ENCODE results near the gene CD34. TPM values are rescaled to one million over a fixed set of nuclear protein-coding genes. Genes with fewer than 3 reads are reported as not detected.

CD34 gene
- 0.82 and 0.90 TPM in 2 replicates for total RNA-seq (ENCODE audit: low replicate concordance)

DNA sequence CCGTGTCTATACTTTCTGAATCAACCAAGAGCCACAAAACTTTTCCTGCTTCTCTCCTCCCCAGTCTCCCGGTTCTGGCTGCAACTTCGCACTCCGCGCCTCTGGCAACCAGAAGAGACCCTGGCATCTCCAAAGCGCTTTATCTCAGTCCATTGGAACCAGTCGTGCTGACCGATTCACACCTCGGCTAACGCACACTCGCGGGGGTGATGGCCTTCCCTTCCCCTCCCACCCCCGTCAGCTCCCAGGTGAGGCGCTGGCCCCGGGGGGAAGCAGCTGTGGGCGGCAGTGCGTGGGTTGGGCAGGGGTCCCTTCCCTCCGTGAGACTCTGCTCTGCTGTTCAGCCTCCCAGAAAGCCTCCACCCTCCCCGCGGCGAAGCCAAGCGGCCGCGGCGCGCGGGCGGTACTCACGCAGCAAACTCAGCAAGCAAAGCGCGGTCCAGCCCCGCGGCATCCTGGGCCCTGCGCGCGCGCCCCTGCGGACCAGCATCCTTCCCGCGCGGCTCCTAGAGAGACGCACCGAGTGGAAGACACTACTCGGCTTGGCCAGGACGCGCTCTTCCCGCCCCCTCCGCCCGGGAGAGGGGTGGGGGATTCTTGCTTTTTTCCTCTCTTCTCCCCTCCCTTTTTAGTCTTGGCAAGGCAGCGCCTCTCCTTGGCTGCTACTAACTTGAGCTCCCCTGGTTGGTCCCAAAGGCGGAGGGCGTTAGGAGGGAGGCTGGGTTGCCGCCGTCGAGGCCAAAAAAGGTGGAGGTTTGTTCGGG, at the start of gene CD34:
CD34 (minus strand) TSS at position 535 of the 764 bp plus-strand sequence; CDS start at position 490, 45 bp downstream.

Other genes starting within 250 kb of the CD34 start
- 63.4 and 106 TPM in 2 replicates for gene CD46, start 159.1 kb downstream of the CD34 start, total RNA-seq (ENCODE audit: low replicate concordance)